GM15510 (cell line): ENCODE measurements around the gene SUPT3H.

Source experiments
- POLR2A ChIP-seq: IDR thresholded peaks from 3 replicates; pipeline ENCODE4 v1.6.1; 2011; ENCODE audit warnings: borderline replicate concordance; ENCODE audit not compliant: insufficient read length; ENCODE audit errors: extremely low read depth

The SUPT3H gene

GRCh38 chr6:45002390-45003105 lies 375.2 kb downstream of the SUPT3H start:
- no peak for TF ChIP-seq POLR2A

GRCh38 chr6:45001663-45002062 lies 376.1 kb downstream of the SUPT3H start:
- no peak for TF ChIP-seq POLR2A

GRCh38 chr6:45000833-45001232 lies 376.9 kb downstream of the SUPT3H start:
- no peak for TF ChIP-seq POLR2A

- no peak for TF ChIP-seq POLR2A
These were observed 378.7 kb downstream of the SUPT3H start for GRCh38 chr6:44999066-44999465.

GRCh38 chr6:44995486-44996132 lies 382.1 kb downstream of the SUPT3H start:
- TF ChIP-seq POLR2A = no peak

- no peak for TF ChIP-seq POLR2A
These were observed 388.3 kb downstream of the SUPT3H start for GRCh38 chr6:44989391-44989790.

- TF ChIP-seq POLR2A = no peak
These were observed 392.7 kb downstream of the SUPT3H start for GRCh38 chr6:44985006-44985405.

GRCh38 chr6:44983467-44984365 lies 394.0 kb downstream of the SUPT3H start:
- no peak for TF ChIP-seq POLR2A

GRCh38 chr6:44980841-44981240 lies 396.9 kb downstream of the SUPT3H start:
- no peak for TF ChIP-seq POLR2A

- no peak for TF ChIP-seq POLR2A
These were observed 400.8 kb downstream of the SUPT3H start for GRCh38 chr6:44976677-44977641.

- no peak for TF ChIP-seq POLR2A
These were observed 403.2 kb downstream of the SUPT3H start for GRCh38 chr6:44974511-44974910.

GRCh38 chr6:44972709-44973108 lies 405.0 kb downstream of the SUPT3H start:
- TF ChIP-seq POLR2A = no peak

GRCh38 chr6:44969446-44970185 lies 408.1 kb downstream of the SUPT3H start:
- no peak for TF ChIP-seq POLR2A
